WTC11 (cell line): ENCODE measurements around the gene AKT2. TPM values are rescaled to one million over a fixed set of nuclear protein-coding genes. Genes with fewer than 3 reads are reported as not detected.

Experiments
- ATAC-seq: fragments of 200-7000 bp; cut with Tn5 transposase; 2 replicates; pipeline ENCODE4 v1.10.0; 2021; ENCODE audit warnings: mild to moderate bottlenecking, moderate library complexity
- CTCF ChIA-PET: fragments of 300-600 bp; sonication (Branson Sonifier 250); formaldehyde crosslinking; loops from one replicate; lab custom pipeline; 2021; ENCODE audit warnings: antibody characterized with exemption; lab: Charles Lee
- POLR2A ChIA-PET: fragments of 350-600 bp; sonication (Branson Sonifier 250); formaldehyde crosslinking; loops from one replicate; lab custom pipeline; 2021; ENCODE audit warnings: antibody characterized with exemption; lab: Charles Lee
- DNase-seq: peaks from one replicate; pipeline ENCODE4 v3.0.0; 2021; ENCODE audit warnings: low spot score
- H3K27ac Mint-ChIP-seq: 2 replicates; pipeline ENCODE4 v1.8.0; 2021; ENCODE audit warnings: mixed read lengths
- H3K27me3 Mint-ChIP-seq: 2 replicates; pipeline ENCODE4 v1.8.0; 2021; ENCODE audit warnings: low read depth, mild to moderate bottlenecking, moderate library complexity, mixed read lengths
- H3K36me3 Mint-ChIP-seq: 2 replicates; pipeline ENCODE4 v1.8.0; 2021; ENCODE audit warnings: mixed read lengths
- H3K4me1 Mint-ChIP-seq: 2 replicates; pipeline ENCODE4 v1.8.0; 2022; ENCODE audit warnings: mixed read lengths
- H3K4me3 Mint-ChIP-seq: 2 replicates; pipeline ENCODE4 v1.8.0; 2021; ENCODE audit warnings: mild to moderate bottlenecking, moderate library complexity, mixed read lengths
- H3K9me3 Mint-ChIP-seq: 2 replicates; pipeline ENCODE4 v1.8.0; 2021; ENCODE audit warnings: mixed read lengths
- CREB1 ChIP-seq: sonication (generic); formaldehyde crosslinking; IDR thresholded peaks from 2 replicates; pipeline ENCODE4 v1.8.0; 2023; ENCODE audit warnings: mild to moderate bottlenecking, missing genetic modification reagents
- EMX1 ChIP-seq: fragments of 250-450 bp; sonication (Bioruptor Pico); IDR thresholded peaks from 2 replicates; pipeline ENCODE4 v1.8.0; 2021; ENCODE audit warnings: mild to moderate bottlenecking
- JAZF1 ChIP-seq: fragments of 250-450 bp; sonication (Bioruptor Pico); IDR thresholded peaks from 2 replicates; pipeline ENCODE4 v1.9.0; 2021; ENCODE audit warnings: moderate library complexity, mild to moderate bottlenecking, inconsistent platforms
- NFYB ChIP-seq: sonication (generic); formaldehyde crosslinking; conservative IDR thresholded peaks from 2 replicates; pipeline ENCODE4 v1.8.0; 2022; ENCODE audit warnings: low read depth, missing genetic modification reagents
- NR2C2 ChIP-seq: sonication (generic); formaldehyde crosslinking; IDR thresholded peaks from 2 replicates; pipeline ENCODE4 v1.8.0; 2022; ENCODE audit warnings: mild to moderate bottlenecking, missing genetic modification reagents
- NR3C1 ChIP-seq: sonication (generic); formaldehyde crosslinking; conservative IDR thresholded peaks from 2 replicates; pipeline ENCODE4 v1.8.1; 2023; ENCODE audit warnings: low read depth, mild to moderate bottlenecking, missing genetic modification reagents
- RORB ChIP-seq: fragments of 250-450 bp; sonication (Bioruptor Pico); IDR thresholded peaks from 2 replicates; pipeline ENCODE4 v1.9.0; 2021; ENCODE audit warnings: mild to moderate bottlenecking
- SP1 ChIP-seq: sonication (generic); formaldehyde crosslinking; conservative IDR thresholded peaks from 2 replicates; pipeline ENCODE4 v1.8.1; 2022; ENCODE audit warnings: missing genetic modification reagents
- TEAD4 ChIP-seq: sonication (generic); formaldehyde crosslinking; IDR thresholded peaks from 2 replicates; pipeline ENCODE4 v1.8.0; 2022; ENCODE audit warnings: mild to moderate bottlenecking, missing genetic modification reagents
- ZNF121 ChIP-seq: sonication (generic); formaldehyde crosslinking; IDR thresholded peaks from 2 replicates; pipeline ENCODE4 v1.8.0; 2023; ENCODE audit warnings: missing genetic modification reagents
- ZNF138 ChIP-seq: sonication (generic); formaldehyde crosslinking; conservative IDR thresholded peaks from 2 replicates; pipeline ENCODE4 v1.8.1; 2022; ENCODE audit warnings: mild to moderate bottlenecking, moderate library complexity, missing genetic modification reagents
- ZNF232 ChIP-seq: sonication (generic); formaldehyde crosslinking; IDR thresholded peaks from 2 replicates; pipeline ENCODE4 v1.8.0; 2022; ENCODE audit warnings: mild to moderate bottlenecking, missing genetic modification reagents
- ZNF317 ChIP-seq: sonication (generic); formaldehyde crosslinking; IDR thresholded peaks from 2 replicates; pipeline ENCODE4 v1.8.1; 2023; ENCODE audit warnings: low read depth, mild to moderate bottlenecking, moderate library complexity, missing genetic modification reagents, borderline replicate concordance
- total RNA-seq: library from RNA; stranded (reverse); gene quantifications from 3 replicates; pipeline ENCODE4 v1.2.3, GENCODE V29; 2021
- TF ChIP-seq, protein P1 (sequence below): sonication (generic); formaldehyde crosslinking; IDR thresholded peaks from 2 replicates; pipeline ENCODE4 v1.8.0; 2022; ENCODE audit warnings: mild to moderate bottlenecking, missing genetic modification reagents
- TF ChIP-seq, protein P2 (sequence below): sonication (generic); formaldehyde crosslinking; IDR thresholded peaks from 2 replicates; pipeline ENCODE4 v1.8.0; 2023; ENCODE audit warnings: missing genetic modification reagents
- TF ChIP-seq, protein P3 (sequence below): sonication (generic); formaldehyde crosslinking; IDR thresholded peaks from 2 replicates; pipeline ENCODE4 v1.8.1; 2023; ENCODE audit warnings: mild to moderate bottlenecking, missing genetic modification reagents, borderline replicate concordance
- TF ChIP-seq, protein P4 (sequence below): fragments of 250-450 bp; sonication (Bioruptor Pico); IDR thresholded peaks from 2 replicates; pipeline ENCODE4 v2.1.2; 2022; ENCODE audit warnings: mild to moderate bottlenecking, moderate library complexity
- TF ChIP-seq, protein P5 (sequence below): sonication (generic); formaldehyde crosslinking; conservative IDR thresholded peaks from 2 replicates; pipeline ENCODE4 v1.8.1; 2023; ENCODE audit warnings: mild to moderate bottlenecking, low read depth, missing genetic modification reagents, moderate library complexity

Gene AKT2
- total RNA-seq, 1 experiment from 2014 or later: 156 TPM

DNA sequence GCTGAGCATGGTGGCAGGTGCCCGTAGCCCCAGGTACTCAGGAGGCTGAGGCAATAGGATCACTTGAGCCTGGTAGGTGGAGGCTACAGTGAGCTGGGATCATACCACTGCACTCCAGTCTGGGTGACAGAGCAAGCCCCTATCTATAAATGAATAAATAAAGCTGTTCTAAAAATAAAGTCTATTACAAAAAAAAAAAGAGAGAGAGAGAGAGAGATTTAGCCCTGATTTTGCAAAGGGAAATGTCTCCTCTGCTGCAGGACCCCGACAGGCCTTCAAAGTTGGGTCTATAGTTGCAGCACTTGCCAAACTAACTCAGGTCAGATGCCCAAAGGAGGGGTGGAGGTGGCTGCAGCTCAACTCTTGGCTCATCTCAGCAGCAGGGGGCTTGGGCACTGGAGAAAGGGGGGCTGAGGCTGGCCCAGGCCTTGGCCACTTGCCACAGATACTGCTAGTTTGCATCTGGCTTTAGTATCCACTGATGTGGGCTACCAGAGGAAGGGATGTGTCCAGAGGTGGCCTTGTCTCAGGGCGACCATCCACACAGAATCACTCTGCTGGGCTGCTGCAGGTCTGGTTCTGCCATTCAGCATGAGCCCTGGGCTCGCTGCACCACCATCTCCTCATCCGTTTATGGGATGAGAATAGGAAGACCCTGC lies 30.8 kb upstream of the AKT2 start (continued):
- TF ChIP-seq, protein P1, sequence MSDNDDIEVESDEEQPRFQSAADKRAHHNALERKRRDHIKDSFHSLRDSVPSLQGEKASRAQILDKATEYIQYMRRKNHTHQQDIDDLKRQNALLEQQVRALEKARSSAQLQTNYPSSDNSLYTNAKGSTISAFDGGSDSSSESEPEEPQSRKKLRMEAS: no peak
- no peak for TF ChIP-seq ZNF121 (CRISPR knock-in tag)
- TF ChIP-seq SP1: no peak
- TF ChIP-seq RORB (CRISPR knock-in tag): no peak
- no peak for TF ChIP-seq CREB1 (CRISPR knock-in tag)
- no peak for TF ChIP-seq ZNF232 (CRISPR knock-in tag)
- no peak for TF ChIP-seq ZNF138 (CRISPR knock-in tag)
- no peak for TF ChIP-seq ZNF317
- TF ChIP-seq, protein P2, sequence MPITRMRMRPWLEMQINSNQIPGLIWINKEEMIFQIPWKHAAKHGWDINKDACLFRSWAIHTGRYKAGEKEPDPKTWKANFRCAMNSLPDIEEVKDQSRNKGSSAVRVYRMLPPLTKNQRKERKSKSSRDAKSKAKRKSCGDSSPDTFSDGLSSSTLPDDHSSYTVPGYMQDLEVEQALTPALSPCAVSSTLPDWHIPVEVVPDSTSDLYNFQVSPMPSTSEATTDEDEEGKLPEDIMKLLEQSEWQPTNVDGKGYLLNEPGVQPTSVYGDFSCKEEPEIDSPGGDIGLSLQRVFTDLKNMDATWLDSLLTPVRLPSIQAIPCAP (CRISPR knock-in tag): no peak
- TF ChIP-seq NR3C1 (CRISPR knock-in tag): no peak

DNA sequence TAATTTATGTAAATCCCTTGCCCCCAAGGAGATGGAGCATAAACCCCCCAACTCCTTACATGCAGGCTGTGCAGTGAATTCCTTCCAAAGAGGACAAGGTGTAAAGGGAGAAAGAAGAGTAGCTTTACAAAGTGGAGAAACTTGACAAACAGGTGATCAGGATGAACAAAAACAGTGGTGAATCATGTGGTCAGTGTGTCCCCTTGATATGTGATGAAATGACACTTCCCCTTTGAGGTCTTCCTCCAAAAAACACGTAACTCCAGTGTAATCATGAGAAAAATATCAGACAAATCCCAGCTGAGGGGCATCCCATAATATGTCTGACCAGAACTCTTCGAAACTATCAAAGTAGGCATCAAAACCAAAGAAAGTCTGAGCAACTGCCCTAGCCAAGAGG lies 29.5 kb upstream of the AKT2 start:
- 0 out of 2 replicates have a peak overlapping the region, but pooled peaks have one; percentile 17 for H3K27ac Mint-ChIP-seq
- no peak overlapping the region for H3K4me3 Mint-ChIP-seq
- TF ChIP-seq, protein P3, sequence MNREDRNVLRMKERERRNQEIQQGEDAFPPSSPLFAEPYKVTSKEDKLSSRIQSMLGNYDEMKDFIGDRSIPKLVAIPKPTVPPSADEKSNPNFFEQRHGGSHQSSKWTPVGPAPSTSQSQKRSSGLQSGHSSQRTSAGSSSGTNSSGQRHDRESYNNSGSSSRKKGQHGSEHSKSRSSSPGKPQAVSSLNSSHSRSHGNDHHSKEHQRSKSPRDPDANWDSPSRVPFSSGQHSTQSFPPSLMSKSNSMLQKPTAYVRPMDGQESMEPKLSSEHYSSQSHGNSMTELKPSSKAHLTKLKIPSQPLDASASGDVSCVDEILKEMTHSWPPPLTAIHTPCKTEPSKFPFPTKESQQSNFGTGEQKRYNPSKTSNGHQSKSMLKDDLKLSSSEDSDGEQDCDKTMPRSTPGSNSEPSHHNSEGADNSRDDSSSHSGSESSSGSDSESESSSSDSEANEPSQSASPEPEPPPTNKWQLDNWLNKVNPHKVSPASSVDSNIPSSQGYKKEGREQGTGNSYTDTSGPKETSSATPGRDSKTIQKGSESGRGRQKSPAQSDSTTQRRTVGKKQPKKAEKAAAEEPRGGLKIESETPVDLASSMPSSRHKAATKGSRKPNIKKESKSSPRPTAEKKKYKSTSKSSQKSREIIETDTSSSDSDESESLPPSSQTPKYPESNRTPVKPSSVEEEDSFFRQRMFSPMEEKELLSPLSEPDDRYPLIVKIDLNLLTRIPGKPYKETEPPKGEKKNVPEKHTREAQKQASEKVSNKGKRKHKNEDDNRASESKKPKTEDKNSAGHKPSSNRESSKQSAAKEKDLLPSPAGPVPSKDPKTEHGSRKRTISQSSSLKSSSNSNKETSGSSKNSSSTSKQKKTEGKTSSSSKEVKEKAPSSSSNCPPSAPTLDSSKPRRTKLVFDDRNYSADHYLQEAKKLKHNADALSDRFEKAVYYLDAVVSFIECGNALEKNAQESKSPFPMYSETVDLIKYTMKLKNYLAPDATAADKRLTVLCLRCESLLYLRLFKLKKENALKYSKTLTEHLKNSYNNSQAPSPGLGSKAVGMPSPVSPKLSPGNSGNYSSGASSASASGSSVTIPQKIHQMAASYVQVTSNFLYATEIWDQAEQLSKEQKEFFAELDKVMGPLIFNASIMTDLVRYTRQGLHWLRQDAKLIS (CRISPR knock-in tag): no peak
- TF ChIP-seq JAZF1 (CRISPR knock-in tag) (no peak), EMX1 (CRISPR knock-in tag) (no peak), TEAD4 (CRISPR knock-in tag) (no peak), NFYB (CRISPR knock-in tag) (no peak), NR2C2 (CRISPR knock-in tag) (no peak), ZNF138 (CRISPR knock-in tag) (no peak)
- TF ChIP-seq, protein P4, sequence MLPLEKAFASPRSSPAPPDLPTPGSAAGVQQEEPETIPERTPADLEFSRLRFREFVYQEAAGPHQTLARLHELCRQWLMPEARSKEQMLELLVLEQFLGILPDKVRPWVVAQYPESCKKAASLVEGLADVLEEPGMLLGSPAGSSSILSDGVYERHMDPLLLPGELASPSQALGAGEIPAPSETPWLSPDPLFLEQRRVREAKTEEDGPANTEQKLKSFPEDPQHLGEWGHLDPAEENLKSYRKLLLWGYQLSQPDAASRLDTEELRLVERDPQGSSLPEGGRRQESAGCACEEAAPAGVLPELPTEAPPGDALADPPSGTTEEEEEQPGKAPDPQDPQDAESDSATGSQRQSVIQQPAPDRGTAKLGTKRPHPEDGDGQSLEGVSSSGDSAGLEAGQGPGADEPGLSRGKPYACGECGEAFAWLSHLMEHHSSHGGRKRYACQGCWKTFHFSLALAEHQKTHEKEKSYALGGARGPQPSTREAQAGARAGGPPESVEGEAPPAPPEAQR (CRISPR knock-in tag): no peak
- TF ChIP-seq, protein P5, sequence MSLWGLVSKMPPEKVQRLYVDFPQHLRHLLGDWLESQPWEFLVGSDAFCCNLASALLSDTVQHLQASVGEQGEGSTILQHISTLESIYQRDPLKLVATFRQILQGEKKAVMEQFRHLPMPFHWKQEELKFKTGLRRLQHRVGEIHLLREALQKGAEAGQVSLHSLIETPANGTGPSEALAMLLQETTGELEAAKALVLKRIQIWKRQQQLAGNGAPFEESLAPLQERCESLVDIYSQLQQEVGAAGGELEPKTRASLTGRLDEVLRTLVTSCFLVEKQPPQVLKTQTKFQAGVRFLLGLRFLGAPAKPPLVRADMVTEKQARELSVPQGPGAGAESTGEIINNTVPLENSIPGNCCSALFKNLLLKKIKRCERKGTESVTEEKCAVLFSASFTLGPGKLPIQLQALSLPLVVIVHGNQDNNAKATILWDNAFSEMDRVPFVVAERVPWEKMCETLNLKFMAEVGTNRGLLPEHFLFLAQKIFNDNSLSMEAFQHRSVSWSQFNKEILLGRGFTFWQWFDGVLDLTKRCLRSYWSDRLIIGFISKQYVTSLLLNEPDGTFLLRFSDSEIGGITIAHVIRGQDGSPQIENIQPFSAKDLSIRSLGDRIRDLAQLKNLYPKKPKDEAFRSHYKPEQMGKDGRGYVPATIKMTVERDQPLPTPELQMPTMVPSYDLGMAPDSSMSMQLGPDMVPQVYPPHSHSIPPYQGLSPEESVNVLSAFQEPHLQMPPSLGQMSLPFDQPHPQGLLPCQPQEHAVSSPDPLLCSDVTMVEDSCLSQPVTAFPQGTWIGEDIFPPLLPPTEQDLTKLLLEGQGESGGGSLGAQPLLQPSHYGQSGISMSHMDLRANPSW (CRISPR knock-in tag): no peak
- TF ChIP-seq, all 79 proteins: peak for 0
- DNase-seq (no peak), ATAC-seq (no peak)
- Mint-ChIP-seq H3K27me3 (no peaks in the 10 kb centered on the region), H3K9me3 (no peaks in the 10 kb centered on the region), H3K4me1 (no peaks in the 10 kb centered on the region), H3K36me3 (no peaks in the 10 kb centered on the region)
- CTCF ChIA-PET: interaction anchor here (3.1 kb wide), 1 partner anchor 10 kb away, joined by 18 read pairs; no protein-coding TSS in a partner anchor
- POLR2A ChIA-PET: interaction anchor here (0.6 kb wide), 1 partner anchor 376 kb away, joined by 4 read pairs; no protein-coding TSS in a partner anchor
